GM13977 (cell line): ENCODE measurements around the gene NRN1L.

Source experiments
- DNase-seq: peaks from one replicate; pipeline ENCODE4 v3.0.0; 2012; ENCODE audit warnings: low spot score
- in situ Hi-C: fragments of 300-500 bp; cut with MboI; formaldehyde crosslinking; loops from one replicate; pipeline ENCODE4 v1.12.0; 2022; ENCODE audit warnings: low sequenced_read_pairs, low pct_unique_long_range_greater_than_20kb, mixed read lengths, inconsistent platforms; ENCODE audit not compliant: unreplicated experiment
- TF ChIP-seq, protein P1 (sequence below): IDR thresholded peaks from 2 replicates; pipeline ENCODE4 v1.5.1; 2012; ENCODE audit warnings: mild to moderate bottlenecking, control low read depth; ENCODE audit not compliant: insufficient read depth; ENCODE audit errors: extremely low read depth, missing control alignments

Gene NRN1L

GRCh38 chr16:67915831-67916723 lies 31.4 kb downstream of the NRN1L start:
- in situ Hi-C loops = loop anchor here (25.0 kb wide), 1 partner anchor 379 kb away; the partner anchor contains the start of gene RIPOR1
- DNase-seq = no peak
- TF ChIP-seq, protein P1, sequence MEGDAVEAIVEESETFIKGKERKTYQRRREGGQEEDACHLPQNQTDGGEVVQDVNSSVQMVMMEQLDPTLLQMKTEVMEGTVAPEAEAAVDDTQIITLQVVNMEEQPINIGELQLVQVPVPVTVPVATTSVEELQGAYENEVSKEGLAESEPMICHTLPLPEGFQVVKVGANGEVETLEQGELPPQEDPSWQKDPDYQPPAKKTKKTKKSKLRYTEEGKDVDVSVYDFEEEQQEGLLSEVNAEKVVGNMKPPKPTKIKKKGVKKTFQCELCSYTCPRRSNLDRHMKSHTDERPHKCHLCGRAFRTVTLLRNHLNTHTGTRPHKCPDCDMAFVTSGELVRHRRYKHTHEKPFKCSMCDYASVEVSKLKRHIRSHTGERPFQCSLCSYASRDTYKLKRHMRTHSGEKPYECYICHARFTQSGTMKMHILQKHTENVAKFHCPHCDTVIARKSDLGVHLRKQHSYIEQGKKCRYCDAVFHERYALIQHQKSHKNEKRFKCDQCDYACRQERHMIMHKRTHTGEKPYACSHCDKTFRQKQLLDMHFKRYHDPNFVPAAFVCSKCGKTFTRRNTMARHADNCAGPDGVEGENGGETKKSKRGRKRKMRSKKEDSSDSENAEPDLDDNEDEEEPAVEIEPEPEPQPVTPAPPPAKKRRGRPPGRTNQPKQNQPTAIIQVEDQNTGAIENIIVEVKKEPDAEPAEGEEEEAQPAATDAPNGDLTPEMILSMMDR = no peak

DNA sequence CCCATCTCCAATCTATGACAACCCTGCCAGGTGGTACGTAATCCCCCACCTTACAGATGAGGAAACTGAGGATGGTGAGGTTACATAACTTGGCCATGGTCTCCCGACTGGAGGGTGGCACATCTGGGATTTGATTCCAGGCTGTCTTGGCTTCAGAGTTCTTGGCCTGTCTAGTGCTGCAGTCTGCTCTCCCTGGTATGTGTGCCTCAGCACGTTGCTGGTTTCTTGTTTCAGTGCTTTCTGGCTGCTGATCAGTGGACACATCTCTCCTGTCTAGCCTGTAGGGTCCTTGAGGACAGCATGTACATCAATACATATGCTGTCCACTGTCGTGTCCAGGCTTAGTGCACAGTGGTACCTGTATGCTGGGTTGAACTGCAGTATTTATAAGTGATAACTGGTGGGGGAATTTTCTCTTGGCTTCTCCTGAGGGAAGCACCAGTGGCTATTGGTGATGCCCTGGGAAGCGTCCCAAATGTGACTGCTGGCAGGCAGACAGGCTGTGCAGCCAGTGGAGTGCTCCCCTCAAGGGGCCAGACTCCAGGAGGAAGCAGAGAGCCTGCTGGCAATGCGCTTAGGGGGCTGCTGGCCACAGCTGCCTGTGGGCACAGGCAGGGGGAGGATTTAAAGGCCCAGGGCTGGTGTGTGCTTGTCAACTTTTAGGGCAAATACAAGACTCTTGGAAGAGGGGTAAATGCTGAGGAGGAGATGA lies 32.6 kb downstream of the NRN1L start:
- in situ Hi-C loops = loop anchor here (25.0 kb wide), 1 partner anchor 380 kb away; the partner anchor contains the start of gene RIPOR1
- TF ChIP-seq, protein P1 = no peak
- DNase-seq = no peak

GRCh38 chr16:67917852-67918236 lies 33.2 kb downstream of the NRN1L start:
- TF ChIP-seq, protein P1 = no peak
- no peak for DNase-seq

GRCh38 chr16:67919622-67920221 lies 35.0 kb downstream of the NRN1L start:
- TF ChIP-seq, protein P1 = peak; percentile 9
- DNase-seq = no peak
- in situ Hi-C loops = loop anchor here (10.0 to 25.0 kb wide), 2 partner anchors 235 to 382 kb away; partner anchors contain the start of gene RIPOR1

More at GRCh38 chr16:67917852-67918236, 33.2 kb downstream of the NRN1L start:
- in situ Hi-C loops = loop anchor here (25.0 kb wide), 1 partner anchor 381 kb away; the partner anchor contains the start of gene RIPOR1

DNA sequence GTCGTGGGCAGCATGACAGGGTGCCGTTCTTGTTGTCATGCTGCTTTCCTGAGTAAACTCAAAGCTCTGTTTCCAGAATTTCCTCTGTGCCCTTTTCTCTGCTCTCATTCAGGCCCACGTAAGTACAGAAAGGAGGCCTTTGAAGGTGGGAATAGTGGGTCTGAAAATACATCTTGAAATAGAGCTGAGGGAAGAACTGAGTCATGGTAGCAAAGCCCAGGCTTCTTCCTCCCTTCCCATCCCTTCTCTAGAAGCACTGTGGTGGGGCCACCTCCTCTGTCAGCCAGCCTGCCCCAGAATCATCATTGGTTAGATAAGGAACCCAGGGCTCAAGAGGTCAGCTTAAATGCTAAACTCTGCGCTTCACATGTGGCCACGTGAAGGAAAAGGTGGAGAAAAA lies 37.5 kb downstream of the NRN1L start:
- DNase-seq = no peak
- in situ Hi-C loops = loop anchor here (10.0 to 25.0 kb wide), 2 partner anchors 237 to 385 kb away; partner anchors contain the start of gene RIPOR1
- TF ChIP-seq, protein P1 = no peak

DNA sequence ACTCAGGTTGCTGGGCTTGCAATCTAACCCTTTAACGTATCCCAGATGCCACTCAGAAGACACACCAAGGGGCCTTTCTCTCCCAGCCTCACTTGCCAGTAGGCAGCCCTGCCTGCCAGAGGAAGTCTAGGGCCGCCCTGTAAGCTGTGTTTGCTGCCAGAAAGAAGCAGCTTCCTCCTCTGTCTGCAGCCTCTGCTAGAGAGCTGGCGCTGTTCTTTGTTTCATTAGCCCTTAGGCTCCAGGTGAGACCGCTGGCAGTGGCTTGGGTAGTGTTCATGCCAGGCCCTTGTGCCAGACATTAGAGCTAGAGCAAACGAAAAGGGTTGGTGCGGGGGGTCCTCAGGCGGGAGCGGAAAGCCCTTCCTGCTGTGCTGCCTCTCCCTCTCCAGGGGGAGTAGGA lies 38.1 kb downstream of the NRN1L start:
- TF ChIP-seq, protein P1 = no peak
- no peak for DNase-seq
- in situ Hi-C loops = loop anchor here (10.0 to 25.0 kb wide), 2 partner anchors 238 to 385 kb away; partner anchors contain the start of gene RIPOR1
